NCI-H446 (cell line): ENCODE measurements around the gene GPR101.
"Not testable (repeated sequence)": the region's sequence is repeated elsewhere in the genome, so short reads cannot be mapped to it uniquely, and the experiment has no call there.

Experiments used
- DNase-seq, 2 experiments: peaks; one replicate each; lab custom pipeline; 2025; lab: John Stamatoyannopoulos, UW

GPR101 gene

DNA sequence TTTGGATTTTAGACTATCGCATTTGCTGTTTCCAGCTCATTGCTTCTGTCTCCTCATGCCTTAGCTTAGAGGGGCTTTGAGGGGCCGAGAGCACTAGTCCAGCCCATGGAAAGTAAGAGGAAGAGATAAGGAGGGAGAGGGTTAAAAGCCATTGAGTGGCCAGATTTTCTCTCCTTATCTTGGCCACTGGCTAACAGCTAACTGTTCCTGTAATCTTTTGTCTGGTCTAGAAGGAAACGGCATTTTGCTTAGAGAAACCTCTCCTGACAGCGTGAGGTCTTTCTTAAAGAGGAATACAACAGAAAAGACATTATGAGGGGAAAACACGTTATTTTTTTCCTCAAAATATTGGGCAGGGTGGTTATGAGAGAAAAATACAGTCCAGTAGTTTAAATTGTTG is 7.9 kb downstream of the GPR101 start:
- no peak for DNase-seq

GRCh38 chrX:137000236-137000635 is 33.6 kb downstream of the GPR101 start:
- DNase-seq = not testable (repeated sequence)

GRCh38 chrX:136999024-136999423 is 34.8 kb downstream of the GPR101 start:
- no peak for DNase-seq
